GM19468 (cell line): ENCODE data around the gene ATP2C1.
"Not testable (repeated sequence)": the region's sequence is repeated elsewhere in the genome, so short reads cannot be mapped to it uniquely, and the experiment has no call there.

Experiments
- ATAC-seq: cut with Tn5 transposase; IDR thresholded peaks from one replicate; pipeline ENCODE4 v1.9.1; 2021; ENCODE audit warnings: mild to moderate bottlenecking, moderate library complexity, moderate number of reproducible peaks; ENCODE audit not compliant: unreplicated experiment; ENCODE audit errors: extremely low read depth

ATP2C1 gene, protein sequence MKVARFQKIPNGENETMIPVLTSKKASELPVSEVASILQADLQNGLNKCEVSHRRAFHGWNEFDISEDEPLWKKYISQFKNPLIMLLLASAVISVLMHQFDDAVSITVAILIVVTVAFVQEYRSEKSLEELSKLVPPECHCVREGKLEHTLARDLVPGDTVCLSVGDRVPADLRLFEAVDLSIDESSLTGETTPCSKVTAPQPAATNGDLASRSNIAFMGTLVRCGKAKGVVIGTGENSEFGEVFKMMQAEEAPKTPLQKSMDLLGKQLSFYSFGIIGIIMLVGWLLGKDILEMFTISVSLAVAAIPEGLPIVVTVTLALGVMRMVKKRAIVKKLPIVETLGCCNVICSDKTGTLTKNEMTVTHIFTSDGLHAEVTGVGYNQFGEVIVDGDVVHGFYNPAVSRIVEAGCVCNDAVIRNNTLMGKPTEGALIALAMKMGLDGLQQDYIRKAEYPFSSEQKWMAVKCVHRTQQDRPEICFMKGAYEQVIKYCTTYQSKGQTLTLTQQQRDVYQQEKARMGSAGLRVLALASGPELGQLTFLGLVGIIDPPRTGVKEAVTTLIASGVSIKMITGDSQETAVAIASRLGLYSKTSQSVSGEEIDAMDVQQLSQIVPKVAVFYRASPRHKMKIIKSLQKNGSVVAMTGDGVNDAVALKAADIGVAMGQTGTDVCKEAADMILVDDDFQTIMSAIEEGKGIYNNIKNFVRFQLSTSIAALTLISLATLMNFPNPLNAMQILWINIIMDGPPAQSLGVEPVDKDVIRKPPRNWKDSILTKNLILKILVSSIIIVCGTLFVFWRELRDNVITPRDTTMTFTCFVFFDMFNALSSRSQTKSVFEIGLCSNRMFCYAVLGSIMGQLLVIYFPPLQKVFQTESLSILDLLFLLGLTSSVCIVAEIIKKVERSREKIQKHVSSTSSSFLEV

DNA sequence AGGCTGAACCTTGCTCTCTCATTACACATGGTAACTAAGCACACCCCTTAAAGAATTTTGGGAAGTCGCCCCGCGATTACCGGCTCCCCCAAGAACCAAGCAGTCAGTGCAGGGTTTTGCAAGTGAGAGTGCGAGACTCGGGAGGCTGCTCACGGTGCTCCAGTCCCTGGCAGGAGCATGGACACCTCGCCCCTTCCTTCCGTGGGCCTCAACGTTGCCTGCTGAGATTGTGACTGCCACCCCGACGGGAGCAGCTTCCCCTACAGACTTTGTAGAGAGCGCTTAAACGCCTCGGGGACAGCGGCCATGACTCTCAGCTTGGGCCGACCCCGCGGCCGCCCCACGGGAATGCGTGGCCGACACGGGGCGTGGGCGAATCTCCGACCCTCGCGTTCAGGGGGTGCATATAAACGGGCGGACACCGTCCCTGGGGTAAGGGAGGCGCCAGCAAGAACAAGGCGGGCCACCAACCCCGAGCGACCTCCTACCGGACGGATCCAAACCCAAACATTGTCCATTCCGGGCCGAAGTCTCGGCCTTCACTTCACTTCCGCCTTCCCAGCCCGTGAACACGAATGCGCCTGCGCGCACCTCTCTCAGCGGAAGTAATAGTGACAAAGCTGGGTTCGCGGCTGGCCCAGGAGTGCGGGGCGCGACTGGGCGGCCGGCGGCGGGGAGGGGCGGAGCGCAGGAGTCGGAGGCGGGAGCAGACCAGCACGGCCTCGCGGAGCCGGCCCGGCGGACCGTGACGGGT is at the start of gene ATP2C1:
Gene ATP2C1, plus strand, starts transcription at position 709 of the 754 bp plus-strand sequence. CDS start 686 bp downstream, outside the sequence.
- ATAC-seq = peak; percentile 77

DNA sequence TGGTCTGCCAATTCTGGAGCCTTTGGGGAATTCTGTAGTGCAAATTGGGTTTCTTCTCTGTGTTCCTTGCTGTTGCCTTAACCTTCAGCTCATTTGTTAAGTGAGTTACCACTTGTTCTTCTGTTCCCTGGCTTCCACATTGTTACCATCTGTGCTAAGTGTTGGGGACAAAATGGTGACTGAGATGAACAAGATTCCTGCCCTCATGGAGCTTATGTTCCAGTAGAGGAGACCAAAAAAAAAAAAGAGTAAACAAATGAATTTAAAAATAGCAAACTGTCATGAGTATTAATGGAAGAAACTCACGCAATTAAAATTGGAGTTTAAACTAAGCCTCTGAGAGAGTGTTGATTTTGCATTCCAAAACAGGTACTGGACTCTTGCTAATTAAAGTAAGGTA is 49.4 kb upstream of the ATP2C1 start:
- no peak for ATAC-seq

DNA sequence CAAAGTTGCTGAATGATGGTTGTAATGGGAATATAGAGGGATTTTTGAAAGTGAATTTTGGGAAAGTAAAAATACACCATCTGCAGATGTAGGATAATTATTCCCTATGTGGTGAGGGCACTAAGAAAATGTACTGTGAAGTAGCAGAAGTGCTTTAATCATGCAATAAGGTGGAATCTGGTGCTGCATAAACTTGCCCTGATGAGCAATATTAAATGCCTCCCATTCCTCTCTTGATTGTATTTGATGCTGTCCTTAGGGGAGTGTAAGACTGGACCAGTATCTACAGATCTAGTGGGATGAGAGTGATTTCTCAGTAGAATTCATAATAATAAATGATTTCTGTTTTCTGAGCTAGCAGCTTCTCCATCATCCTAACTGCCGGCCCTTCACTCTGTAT is 47.7 kb upstream of the ATP2C1 start:
- no peak for ATAC-seq

DNA sequence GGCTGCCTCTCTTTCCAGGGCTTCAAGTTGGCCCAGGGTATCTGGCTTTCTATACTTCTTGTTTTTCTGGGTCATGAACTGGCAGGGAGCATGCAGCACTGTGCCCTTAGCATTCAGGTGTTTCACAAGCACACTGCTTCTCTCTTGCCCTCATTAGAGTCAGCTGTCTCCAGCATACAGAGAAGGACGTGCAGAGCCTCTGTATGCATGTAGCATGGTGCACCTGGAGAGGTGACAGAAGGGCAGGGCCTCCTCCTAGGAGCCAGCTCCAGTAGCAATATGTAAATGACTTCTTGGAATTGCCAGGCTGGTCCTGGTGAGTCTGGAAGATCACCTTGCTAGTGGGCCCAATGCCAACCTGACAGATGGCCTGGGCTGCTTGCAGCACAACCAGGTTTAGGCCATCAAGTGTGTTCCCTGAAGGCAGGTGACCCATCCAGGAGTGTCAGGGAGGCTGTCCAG is 44.8 kb upstream of the ATP2C1 start:
- no peak for ATAC-seq

DNA sequence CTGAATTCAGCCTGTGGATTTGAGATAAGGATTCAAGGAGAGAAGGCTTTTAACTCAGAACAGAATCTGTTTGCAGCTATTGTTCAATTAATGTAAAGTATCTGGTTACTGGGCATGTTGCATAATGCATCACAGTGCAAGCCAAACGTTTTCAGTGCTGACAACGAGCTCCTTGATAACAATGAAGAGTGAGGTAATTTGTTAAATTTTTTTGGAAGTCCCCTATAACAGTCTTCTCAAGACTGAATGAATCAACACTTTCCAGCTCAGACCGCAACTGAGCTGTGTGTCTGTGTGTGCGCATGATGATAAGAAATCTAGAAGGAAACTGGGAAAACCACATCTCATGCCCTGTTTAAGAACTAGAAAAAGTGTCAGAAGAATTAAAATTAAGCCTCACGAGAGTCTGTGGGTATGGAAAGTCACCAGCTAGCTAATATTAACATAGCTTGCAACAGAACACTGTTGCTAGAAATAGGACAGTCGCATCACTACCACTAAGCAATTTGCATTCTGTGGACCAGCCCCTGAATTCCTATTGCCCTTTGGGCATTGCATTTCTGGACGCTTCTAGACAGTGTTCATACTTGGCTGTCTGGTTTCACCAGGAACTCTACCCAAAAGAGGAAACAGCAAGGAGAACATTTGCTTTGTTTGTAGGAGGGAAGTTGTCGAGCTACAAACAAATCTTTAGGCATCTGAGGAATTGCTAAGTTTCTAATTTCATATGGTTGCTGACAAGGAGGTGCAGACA is 43.7 kb upstream of the ATP2C1 start:
- peak; percentile 70 for ATAC-seq

DNA sequence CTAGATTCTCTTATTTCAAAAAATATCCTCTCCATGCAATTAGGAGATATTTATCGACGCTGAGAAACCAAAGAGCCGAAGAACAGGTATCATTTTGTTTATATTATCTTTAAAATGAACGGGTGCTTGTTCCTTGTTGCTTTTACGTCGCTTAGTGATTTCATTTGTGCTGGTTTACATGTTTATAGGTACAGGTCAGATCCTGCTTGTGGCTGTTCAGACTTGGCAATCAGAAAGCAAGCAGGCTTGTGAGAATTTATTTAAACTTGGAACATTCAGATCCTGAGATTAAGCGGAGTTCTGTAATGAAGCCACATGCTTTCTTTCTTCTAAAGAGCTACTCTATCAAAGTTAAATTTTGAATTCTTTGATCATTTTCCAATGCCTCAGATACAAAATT is 43.0 kb upstream of the ATP2C1 start:
- no peak for ATAC-seq

DNA sequence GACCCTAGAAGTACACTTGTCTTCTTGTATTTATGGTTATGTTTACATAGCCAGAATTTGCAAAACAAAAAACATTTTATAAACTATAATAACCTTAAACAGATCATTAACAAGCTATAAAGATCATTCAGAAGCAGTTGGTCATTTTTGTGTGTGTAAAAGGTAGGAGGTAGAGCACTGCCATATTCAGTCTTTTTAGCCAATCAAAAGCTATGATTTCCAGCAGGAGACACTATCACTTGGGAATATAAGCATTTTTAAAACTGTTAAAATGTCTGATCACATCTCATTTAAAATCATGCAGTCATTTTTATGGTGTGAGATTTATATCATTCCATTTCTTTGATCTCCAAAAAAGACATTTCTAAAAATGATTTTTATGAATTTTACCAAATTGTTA is 42.6 kb upstream of the ATP2C1 start:
- no peak for ATAC-seq

DNA sequence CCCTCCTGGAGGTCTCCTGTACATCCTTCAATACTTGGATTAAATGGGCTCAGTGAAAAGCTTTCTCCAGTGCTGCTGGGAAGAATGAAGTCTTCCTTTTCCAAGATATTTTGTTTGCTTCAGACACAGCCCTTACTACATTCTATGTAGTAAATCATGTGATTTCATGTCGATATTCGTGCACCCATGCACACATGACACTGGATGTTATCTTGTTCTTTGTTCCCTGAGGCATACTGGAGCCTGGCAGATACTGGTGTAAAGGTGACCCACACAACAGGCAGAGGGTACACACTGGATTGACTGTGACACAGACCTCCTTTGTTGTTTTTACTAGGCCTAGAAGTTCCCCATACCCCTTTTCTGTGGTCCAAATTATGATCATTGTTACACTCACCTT is 40.3 kb upstream of the ATP2C1 start:
- no peak for ATAC-seq

DNA sequence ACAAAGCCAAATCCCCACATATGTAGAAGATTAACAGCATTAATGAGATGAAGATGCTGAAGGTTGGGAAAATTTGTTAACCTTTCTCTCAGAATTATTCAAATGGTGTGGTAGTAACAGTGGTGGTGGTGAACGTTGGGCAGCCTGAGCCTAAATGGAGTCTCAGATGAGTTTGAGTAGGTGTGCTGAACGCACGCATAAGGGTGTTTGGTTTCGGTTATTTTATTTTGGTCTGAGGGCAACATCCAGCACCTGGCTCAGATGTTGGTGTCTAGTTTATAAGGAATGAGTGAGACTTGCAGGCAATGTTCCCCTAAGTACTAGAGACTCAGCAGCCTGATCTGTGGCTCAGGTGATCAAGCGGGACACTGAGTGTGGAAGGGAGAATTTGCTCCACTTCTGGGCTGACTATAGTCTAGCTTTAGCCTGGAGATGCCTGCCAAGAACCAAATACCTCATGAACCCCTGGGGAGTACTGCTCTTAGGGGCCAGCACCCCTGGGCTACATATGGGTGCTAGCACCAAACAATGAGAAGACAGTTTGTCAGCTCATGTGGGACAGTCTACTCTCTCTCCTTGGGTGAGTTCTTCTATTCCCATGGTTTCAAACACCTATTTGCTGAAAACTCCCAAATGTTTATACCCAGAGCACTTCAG is 39.5 kb upstream of the ATP2C1 start:
- peak; percentile 40 for ATAC-seq

DNA sequence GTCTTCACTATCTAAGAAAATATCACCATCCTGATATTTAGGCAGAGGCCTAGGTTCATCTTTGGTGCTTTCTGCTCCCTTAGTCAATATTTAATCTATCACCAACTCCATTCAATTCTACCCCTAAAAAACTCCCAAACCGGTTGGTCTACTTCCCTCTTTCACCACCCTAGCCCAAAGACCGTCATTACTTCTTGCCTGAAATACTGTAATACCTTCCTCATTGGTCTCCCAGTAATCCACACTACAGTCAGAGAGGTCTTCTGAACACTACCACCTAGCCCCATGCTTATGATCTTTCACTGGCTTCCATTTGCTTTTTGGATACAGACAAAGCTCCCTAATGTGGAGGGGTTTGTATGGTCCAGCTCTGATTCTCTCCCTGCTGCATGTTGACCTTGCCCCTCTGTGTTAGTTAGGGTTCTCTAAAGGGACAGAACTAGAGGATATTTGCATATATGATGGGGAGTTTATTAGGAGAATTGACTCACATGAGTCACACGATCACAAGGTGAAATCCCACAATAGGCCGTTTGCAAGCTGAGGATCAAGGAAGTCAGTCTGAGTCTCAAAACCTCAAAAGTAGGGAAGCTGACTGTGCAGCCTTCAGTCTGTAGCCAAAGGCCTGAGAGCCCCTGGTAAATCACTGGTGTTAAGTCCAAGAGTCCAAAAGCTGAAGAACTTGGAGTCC is 36.4 kb upstream of the ATP2C1 start:
- no peak for ATAC-seq

DNA sequence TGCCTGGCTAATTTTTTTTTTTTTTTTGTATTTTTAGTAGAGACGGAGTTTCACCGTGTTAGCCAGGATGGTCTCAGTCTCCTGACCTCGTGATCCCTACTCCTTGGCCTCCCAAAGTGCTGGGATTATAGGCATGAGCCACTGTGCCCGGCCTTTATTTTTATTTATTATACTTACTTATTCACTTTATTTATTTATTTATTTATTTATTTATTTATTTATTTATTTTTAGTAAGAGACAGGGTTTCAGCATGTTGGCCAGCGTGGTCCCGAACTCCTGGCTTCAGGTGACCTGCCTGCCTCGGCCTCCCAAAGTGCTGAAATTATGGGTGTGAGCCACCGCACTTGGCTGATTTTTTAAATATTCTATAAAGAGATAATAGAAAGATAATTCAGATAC is 31.8 kb upstream of the ATP2C1 start:
- ATAC-seq = not testable (repeated sequence)

DNA sequence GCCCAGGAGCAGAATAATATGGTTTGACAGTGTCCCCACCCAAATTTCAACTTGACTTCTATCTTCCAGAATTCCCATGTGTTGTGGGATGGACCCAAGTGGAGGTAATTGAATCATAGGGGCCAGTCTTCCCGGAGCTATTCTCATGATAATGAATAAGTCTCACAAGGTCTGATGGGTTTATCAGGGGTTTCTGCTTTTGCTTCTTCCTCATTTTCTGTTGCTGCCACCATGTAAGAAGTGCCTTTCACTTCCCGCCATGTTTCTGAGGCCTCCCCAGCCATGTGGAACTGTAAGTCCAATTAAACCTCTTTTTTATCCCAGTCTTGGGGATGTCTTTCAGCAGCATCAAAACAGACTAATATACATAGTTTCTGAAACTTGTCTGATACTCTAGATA is 28.4 kb upstream of the ATP2C1 start:
- ATAC-seq = no peak

DNA sequence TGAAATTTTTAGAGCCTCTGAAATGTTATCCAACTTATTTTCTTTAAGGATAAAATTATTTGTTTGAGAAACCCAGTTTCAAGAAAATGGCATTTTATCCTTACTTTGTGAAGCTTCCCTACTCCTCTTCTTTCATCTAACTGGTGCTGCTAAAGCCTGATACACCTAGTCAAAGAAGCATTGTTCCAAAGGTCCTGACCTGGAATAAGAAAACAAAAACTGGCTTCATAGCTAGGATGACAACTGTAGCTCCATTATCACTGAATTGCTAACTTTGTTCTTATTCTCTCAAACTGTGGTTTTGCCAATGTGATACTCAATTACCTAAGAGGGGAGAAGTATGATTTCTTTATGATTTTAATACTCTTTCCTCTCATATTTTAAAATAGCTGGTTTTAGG is 27.6 kb upstream of the ATP2C1 start:
- ATAC-seq = no peak

DNA sequence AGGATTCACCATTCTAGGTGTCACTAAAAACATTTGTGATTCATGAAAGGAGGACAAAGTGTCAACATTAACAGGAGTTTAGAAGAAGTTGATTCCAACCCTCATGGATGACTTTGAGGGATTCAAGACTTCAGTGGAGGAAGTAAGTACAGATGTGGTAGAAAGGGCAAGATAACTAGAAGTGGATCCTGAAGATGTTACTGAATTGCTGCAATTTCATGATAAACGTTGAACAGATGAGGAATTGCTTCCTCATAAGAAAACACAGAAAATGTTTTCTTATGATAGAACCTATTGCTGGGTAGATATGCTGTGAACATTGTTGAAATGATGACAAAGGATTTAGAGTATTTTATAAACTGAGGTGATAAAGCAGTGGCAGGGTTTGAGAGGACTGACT is 23.5 kb upstream of the ATP2C1 start:
- ATAC-seq = no peak

DNA sequence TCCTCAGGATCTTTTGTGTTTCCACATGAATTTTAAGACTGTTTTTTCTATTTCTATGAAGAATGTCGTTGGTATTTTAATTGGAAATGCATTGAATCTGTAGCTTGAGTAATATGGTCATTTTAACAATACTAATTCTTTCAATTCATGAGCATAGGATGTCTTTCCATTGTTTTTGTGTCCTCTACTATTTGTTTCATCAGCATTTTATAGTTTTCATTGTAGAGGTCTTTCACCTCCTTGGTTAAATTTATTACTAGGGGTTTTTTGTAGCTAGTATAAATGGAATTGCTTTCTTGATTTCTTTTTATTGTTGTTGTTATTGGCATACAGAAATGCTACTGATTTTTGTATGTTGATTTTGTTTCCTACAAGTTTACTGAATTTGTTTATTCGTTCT is 17.3 kb upstream of the ATP2C1 start:
- ATAC-seq = no peak

DNA sequence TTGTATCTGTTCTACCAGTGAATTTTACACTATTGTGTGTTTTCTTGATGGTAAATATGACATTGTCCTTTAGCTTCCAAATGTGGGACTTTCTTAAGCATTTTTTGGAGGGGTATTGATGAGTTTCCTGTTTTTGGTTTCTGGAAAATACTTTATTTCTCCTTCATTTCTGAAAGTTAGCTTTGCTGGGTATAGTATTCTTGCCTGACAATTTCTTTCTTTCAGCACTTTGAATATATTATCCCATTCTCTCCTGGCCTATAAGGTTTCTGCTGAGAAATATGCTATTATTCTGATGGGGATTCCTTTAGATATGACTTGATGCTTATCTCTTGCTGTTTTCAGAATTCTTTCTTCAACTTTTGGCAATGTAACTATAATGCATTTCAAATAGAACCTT is 15.4 kb upstream of the ATP2C1 start:
- no peak for ATAC-seq

DNA sequence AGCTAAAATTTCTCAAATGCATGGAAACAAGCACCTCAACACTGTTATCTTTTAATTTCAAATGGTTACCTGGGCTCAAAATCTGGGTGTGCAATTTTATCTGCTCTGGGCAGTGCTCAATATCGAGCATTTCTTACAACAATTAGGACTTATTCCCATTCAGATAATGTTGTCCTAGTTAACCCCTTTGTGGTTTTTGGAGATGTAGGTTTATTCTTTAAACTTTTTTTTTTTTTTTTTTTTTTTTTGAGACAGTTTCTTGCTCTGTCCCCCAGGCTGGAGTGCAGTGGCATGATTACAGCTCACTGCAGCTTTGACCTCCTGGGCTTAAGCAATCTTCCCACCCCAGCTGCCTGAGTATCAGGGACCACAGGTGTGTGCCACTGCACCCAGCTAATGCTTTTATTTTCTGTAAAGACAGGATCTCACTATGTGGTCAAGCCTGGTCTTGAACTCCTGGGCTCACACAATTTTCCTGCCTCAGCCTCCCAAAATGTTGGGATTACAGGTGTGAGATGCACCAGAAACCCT is 4.4 kb upstream of the ATP2C1 start:
- ATAC-seq = no peak

DNA sequence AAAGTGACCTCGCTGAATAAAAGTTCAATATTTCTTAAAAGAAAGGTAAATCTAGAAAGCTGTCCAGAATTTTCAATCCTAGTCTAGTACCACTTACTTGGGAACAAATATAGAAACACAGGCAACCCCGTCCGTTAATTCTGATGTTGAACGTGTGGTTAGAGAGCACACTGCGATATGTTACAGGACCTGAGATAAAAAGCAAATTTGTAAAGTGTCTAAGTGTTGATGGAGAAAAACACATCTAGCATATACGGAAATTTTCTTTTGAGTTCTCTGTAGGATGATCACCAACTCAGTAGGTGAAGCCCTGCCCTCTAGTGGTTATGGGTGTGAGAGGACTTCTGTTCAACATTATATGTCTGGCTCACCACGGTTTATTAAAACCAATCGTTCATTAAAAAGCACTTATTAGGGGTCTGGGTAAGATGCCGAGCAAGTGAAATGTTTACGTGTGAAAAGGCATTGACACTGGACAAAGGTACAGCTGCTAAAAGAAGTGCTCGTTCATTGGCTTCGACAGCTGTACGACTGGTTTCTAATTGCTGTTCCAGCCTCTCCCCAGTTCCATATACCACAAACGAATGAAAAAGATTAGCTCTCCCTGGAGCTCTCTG is 1.0 kb upstream of the ATP2C1 start:
- ATAC-seq = peak; percentile 15
